Measurements from ENCODE around the gene EPGN.
A peak's percentile ranks its signal among the peaks of the same experiment; 100 is the strongest.

The EPGN gene

DNA sequence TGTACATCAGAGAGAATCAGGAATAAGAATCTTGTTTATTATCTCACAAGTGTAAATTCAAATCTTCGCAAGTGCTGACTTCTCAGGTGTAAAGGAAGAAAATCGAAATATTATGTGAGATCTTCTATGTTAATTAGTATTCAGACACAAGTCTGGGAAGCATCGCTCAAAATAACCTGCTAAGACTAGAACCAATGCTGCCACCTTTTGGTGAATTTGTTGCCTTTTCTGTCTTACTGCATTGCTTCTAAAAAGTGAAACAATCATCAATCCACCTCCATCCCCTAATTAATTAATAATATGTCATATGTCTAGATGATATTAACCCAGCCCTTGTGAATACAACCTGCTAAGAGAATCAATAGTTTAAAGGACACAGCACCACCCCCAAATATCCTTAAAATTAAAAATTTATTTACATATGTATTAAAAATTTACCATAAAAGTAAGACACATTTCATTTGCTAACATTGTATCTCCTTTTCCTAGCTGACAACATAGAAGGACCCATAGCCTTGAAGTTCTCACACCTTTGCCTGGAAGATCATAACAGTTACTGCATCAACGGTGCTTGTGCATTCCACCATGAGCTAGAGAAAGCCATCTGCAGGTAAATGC, 3.5 kb downstream of the EPGN start:
- DNase-seq (ENCODE audit: low spot score) = peak; percentile 72

GRCh38 chr4:74314329-74314728, 6.1 kb downstream of the EPGN start:
- no peak for DNase-seq (ENCODE audit: low spot score)

- no peak for DNase-seq (ENCODE audit: low spot score)
Measured at GRCh38 chr4:74314944-74315343, 6.7 kb downstream of the EPGN start.

- no peak for DNase-seq (ENCODE audit: low spot score)
Measured at GRCh38 chr4:74315376-74315775, 7.1 kb downstream of the EPGN start.

DNA sequence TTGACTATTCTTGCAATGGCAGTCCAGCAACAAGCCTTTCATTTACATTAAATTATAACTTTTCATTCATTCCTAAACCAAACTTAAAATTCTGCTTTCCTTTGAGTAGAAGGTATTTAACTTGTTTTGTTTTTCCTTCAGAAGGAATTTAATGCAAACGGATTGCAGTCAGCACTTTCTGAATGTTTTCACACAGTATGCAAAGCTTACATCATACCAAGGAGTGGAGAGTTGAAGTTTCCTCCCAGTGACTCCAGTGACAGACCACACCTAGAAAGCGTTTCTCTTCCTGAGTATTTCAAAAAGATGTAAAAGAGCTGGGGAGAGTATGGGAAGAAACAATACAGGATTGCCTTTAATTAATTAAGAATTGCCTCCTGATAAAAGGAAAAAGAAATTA, 8.1 kb downstream of the EPGN start:
- DNase-seq (ENCODE audit: low spot score) = peak; percentile 37

DNA sequence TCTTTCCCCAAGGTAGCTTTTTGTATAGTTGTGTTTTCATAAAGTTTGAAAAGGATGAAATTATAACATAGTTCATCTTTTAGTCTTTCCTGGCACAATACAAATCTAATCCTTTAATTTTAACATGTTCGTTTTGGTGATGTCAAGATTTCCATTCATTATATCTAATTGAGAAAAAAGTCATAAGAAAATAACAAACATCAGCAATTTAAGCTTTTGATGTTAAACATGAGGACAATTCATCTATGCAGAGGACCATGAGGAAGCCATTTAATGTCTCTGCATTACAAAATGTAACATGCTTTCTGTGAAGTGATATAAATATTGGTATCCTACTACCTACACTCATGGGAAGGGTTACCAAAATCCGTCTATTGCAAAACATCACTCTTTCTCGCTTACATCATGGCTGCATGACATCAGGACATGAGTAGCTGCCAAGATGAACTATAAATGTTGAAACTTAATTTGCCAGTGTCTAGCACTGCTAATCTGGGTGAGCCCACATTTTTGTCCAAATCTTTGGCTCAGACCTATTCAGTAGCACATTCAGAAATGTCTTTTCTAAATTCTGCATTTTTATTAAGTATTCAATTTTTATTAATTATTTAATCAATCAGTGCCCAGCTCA, 9.5 kb downstream of the EPGN start:
- DNase-seq (ENCODE audit: low spot score) = no peak

DNA sequence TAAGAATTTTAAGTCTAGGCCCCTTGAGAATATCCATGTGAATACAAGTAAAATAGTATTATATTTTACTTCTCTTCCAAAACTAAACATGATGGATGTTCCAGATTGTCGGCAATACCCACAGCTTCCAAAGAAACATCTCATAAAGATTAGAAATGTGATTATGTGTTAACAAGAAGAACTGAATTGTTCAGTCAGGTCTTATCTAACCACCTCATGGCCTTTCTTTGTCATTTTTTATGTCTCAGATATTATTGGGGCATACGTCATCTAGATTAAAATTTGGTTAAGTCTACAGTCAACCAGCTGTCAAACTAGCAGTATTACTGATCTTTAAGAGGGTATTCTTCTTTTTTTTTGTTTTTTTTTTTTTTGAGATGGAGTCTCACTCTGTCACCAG, 10.0 kb downstream of the EPGN start:
- DNase-seq (ENCODE audit: low spot score) = no peak

DNA sequence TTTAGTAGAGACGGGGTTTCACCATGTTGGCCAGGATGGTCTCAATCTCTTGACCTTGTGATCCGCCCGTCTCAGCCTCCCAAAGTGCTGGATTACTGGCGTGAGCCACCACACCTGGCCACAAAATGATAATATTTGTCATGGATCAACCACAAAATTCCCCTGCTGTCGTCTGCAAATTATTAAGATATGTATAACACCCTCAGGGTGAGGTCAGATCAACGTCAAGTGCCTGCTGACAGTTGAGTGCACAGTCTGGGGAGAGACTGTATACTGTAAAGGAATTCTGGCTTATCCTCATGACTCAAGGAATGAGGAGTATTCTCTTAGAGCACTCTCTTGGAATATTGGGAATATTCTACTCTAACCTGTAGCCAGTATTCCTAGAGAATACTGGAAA, 11.2 kb downstream of the EPGN start:
- peak; percentile 10 for DNase-seq (ENCODE audit: low spot score)

DNA sequence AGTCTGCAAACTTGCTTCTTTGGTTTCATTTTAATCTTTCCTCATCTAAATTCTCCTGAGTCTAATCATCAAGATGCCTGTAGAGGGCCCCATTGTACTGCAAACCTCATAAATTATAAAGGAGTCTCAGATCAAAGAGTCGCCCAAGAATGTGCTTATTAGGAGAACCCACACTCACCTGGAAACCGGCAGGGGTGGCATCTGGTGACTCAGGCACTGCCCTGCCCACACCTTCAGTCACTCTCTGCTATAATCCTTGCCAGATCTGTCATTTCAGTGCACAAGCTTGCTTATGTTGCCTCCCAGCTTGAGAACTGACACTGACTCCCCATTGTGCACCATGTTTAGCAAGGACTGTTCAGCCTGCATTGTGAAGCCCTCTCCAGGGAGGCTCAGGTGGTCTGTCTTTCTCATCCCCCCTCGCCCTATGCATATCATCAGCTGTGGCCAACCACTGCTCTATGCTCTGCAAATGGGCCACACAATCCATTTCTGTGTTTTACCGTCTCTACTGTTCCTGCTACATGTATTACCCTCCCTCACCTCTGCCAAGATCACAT, 12.4 kb downstream of the EPGN start:
- peak; percentile 96 for DNase-seq (ENCODE audit: low spot score)

DNA sequence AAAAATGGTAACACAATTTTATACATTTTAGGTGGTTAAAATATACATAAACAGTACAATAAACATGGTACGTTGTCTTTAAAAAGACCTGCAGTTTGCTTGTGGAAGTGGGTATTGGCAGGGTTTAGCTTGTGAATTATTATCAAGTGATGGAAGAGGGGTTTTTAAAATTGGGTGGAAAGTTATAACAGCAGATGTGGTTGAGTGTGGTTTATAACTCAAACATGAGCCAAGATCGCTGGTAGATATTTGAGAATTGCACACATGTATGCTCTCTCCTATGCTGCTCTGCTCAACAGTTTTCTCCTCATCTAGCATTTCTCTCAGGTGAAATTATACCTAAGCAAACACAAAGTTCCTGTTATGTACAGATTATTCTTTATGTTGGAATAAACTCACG, 14.0 kb downstream of the EPGN start:
- DNase-seq (ENCODE audit: low spot score) = no peak

DNA sequence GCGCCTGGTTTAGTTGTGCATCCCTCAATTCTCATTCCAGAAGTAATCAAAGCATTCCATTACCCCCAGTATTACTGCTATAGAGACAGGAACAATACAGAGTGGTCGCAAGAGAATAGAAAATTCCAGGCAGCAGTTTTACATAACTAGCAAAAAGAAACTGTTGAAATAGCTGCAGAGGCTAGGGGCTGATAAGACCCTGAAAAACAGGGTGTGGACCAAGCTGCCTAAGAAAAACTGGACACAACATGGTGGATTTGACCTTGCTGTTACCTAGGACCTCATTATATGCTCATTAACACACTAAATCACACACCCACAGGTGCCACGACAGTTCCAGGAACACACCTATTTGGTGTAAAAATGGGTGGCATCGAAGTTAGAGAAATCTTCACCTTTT, 15.4 kb downstream of the EPGN start:
- no peak for DNase-seq (ENCODE audit: low spot score)

GRCh38 chr4:74324262-74324661, 16.0 kb downstream of the EPGN start:
- no peak for DNase-seq (ENCODE audit: low spot score)

DNA sequence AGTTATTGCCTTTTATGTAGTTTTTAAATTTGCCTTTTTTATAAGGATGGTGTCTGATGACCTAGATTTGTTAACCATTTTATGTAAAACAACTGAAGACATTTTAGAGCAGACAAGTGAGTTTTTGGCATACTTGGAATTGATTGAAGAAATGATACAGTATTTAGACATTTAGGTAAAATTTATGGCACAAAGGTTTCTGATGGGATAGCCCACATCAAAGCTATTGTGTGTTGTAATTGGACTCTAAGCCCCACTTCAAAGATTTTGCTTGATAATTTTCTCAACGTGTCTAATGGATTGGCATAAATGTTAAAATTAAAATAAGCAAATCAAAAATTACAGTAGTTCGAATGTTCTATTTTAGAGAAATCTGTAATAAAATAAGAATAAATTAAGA, 17.6 kb downstream of the EPGN start:
- no peak for DNase-seq (ENCODE audit: low spot score)

DNA sequence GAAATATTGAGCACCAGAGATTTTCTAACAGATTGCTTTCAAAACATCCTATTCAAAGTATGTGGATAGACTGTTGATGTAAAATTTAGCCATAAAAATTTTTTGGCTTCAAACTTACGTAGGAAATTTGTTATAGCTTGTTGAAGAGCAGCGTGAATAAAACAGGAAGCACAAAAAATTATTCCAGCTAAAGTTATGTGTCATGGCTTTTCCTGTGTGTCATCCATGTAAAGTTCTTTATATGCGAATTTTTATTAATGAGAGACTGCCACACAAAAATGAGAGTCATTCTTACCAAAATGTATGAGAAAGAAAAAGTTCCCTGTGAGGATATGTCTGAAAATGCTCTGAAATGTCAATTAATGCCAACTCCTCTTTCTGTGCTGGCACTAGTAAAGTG, 19.5 kb downstream of the EPGN start:
- no peak for DNase-seq (ENCODE audit: low spot score)

DNA sequence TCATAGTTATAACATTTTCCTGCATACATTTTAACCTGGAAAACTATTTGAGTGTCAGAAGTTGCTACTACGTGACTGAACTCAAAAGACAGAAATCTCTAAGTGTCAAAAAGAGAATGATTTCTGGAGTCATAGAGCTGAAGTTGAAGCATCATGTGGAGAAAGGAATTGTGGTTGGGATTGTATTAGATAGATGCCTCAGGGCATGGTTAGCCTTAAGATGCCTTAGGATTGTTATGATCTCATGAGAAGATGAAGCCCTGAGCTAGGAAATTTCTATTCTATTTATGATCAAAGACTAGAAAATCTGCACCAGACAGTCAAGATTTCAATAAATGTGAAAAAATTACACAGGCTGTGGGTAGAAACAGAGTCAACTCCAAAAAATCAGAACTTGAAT, 20.2 kb downstream of the EPGN start:
- DNase-seq (ENCODE audit: low spot score) = no peak

GRCh38 chr4:74329307-74329706, 21.0 kb downstream of the EPGN start:
- DNase-seq (ENCODE audit: low spot score) = no peak

GRCh38 chr4:74330295-74330750, 22.1 kb downstream of the EPGN start:
- no peak for DNase-seq (ENCODE audit: low spot score)

GRCh38 chr4:74331252-74331651, 23.0 kb downstream of the EPGN start:
- no peak for DNase-seq (ENCODE audit: low spot score)

- no peak for DNase-seq (ENCODE audit: low spot score)
Measured at GRCh38 chr4:74331944-74332343, 23.7 kb downstream of the EPGN start.

- DNase-seq (ENCODE audit: low spot score) = no peak
Measured at GRCh38 chr4:74334636-74335035, 26.4 kb downstream of the EPGN start.

DNA sequence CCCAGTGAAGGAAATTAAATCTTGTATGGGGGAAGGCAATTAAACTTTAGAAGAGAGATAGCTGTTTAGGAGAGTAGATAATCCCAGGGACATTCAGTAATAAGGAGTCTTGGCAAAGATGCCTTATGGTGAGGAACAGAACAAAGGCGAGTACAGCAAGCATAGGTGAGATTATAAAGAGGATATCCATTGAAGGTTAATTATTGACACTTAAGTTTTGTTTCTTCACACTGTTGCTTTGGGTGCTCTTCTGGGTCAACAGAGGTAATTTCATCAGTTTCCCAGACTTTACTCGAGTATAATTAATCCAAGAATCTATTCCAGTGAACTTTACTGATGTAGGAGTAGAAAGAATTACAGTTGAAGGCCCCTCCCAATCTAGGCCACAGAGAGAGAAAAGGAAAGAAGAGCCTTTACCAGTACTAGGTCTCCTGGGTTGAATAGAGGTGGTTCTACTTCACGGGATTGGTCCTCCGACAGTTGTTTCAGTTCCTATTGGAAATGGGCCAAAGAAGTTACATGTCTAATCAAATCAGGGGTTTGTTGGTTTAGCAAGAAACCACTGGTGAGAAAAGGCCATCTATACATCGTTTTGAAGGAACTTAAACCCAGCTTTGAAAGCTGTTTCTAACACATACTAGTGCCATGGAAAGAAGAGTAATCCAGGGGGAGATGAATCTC, 27.2 kb downstream of the EPGN start:
- DNase-seq (ENCODE audit: low spot score) = no peak

- DNase-seq (ENCODE audit: low spot score) = no peak
Measured at GRCh38 chr4:74338792-74339333, 30.6 kb downstream of the EPGN start.

DNA sequence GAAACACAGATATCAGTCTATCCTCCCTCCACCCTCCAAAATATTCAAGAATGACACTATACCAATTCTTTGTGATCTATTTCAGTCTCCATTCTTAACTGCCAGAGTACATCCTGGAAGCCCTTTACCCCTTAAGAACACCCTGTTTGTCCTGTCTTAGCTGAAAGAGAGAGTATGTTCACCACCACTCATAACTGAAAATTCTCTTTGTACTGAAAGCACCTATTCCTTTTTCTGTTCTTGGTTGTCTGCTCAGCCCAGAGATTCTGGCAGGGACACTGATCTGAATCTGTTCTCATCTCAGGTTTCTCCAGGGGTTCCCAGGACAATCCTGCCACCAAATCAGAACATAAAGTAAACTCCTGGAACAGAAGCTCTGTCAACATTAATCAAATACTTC, 31.2 kb downstream of the EPGN start:
- DNase-seq (ENCODE audit: low spot score) = no peak

Measured in LoVo (cell line).